NCI-H2171 treated with DMSO at 0.1 percent for 48 hours (cell line): Measurements from ENCODE around the gene ROBO4.

Experiments used
- DNase-seq: peaks from one replicate; lab custom pipeline; 2025; lab: John Stamatoyannopoulos, UW

Gene ROBO4

DNA sequence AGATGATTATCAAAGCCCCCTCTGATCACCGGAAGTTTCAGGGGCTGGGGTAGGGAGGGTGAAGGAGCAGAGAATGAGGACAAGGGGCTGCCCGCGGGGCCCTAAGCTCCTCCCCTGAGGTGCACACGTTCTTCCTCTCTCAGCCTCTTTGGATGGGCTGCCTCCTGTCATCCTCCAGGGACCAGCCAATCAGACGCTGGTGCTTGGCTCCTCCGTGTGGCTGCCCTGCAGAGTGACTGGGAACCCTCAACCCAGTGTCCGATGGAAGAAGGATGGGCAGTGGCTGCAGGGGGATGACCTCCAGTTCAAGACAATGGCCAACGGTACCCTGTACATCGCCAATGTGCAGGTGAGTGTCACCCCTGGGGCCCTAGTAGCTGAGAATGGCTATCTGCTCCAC, 24.9 kb downstream of the ROBO4 start:
- DNase-seq: no peak

DNA sequence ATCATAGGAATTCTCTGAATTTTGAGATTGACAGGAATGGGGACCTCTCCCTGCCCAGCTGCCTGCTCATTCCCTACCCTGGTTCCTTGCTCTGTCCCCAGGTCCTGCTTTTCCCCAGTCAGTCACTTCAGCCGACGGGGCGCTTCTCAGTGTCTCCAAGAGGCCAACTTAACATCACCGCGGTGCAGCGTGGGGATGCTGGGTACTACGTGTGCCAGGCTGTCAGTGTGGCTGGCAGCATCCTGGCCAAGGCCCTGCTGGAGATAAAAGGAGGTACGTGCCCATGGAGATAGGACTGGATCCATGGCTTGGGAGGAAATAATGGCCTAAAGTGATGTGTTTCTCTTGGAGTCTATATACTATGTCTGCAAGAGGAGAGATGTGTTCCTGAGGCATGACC, 25.4 kb downstream of the ROBO4 start:
- no peak for DNase-seq

DNA sequence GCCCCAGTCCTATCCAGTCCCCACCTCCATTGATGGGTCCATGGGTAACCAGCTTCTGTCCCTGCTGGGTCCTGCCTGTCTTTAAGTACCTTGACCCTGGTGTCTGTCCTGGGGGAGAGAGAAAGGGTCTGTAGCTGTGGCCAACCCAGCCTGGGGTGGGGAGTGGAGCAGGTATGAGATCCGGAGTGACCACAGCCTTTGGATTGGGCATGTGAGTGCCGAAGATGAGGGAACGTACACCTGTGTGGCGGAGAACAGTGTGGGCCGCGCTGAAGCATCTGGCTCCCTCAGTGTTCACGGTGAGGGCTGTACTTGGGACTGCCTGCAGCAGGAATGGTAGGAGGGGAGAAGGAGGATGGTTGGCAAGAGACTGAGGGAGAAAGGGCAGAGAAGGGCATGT, 27.2 kb downstream of the ROBO4 start:
- DNase-seq: no peak

DNA sequence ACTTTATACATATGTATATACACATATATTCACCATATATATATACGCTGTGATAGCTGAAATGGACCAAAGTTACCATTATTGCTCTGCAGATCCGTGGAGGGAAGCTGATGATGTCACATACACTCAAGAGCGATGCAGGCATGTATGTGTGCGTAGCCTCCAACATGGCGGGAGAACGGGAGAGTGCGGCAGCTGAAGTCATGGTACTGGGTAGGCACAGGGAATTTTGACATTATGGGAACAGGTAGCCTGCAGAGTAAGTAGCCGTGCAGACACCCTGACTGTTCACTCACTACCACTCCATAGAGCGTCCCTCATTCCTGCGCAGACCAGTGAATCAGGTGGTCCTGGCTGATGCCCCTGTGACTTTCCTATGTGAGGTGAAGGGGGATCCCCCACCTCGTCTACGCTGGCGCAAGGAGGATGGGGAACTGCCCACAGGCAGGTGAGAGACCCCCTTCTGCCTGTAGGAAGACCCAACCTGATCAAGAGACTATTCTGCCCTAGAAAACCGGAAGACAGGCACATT, 27.7 kb downstream of the ROBO4 start:
- DNase-seq: no peak

DNA sequence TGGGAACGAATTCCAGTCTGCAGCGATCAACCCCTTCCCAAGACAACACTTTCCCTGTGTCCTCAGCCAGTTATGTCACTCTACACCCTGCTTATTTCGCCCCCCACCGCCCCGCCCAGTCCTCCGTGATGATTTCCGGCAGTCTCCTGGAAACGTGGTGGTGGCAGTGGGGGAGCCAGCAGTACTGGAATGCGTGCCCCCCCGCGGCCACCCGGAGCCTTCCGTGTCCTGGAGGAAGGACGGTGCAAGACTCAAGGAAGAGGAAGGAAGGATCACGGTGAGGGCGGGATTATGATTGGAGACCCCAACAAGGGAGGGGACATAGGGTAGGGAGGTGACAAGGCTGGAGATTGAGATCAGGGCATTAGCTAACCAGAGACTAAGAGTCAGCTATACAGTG, 28.3 kb downstream of the ROBO4 start:
- no peak for DNase-seq

DNA sequence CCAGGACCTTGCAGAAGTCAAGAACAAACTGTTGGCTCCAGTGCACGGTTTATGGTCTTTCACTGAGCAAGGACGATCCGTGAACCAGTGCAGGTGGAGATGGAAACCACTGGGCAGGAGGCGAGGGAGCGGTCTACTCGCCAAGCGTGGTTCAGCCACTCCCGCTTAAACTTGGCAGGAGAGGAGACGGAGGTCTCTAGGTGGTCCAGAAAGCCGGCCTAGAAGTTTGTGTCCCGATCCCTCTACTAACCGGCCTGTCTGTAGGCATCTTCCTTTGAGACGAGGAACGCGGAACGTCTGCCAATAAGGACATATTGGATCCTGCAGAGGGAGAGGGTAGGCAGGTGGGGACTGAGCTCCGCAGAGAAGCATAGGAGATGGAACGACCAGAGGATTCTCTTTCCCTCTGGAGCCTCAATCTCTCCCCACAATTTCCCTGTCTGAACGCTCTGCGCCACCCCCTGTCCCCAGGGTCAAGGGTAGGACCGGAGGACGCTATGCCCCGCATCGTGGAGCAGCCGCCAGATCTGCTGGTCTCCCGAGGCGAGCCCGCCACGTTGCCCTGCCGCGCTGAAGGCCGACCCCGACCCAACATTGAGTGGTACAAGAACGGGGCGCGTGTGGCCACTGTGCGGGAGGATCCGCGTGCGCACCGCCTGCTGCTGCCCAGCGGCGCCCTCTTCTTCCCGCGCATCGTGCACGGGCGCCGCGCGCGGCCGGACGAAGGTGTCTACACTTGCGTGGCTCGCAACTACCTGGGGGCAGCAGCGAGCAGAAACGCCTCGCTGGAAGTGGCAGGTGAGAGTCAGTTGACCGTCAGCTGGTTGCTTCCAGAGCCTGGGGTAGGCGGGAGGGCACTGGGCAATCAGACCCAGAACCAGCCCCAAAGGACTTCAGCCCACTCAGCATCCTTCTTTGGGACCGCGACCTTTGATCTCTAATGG, 29.1 kb downstream of the ROBO4 start:
- no peak for DNase-seq

DNA sequence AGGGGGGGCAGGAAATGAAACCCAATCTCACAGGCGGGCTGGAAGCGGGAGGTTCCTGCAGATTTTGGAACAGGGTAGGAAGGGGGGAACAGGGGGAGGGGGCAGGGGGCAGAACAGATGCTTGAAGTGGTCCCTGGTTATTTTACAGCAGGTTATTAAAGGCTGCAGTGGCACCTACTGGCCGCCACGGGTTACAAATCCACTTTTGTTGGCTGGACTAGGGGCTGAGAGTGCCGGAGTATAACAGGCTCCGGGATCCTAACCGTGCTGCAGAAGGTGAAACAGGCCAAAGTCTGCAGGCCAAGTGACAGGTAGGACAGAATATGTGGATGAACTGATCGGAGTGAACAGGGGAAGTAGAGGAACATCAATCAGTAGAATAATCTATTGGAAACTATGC, 30.0 kb downstream of the ROBO4 start:
- no peak for DNase-seq

DNA sequence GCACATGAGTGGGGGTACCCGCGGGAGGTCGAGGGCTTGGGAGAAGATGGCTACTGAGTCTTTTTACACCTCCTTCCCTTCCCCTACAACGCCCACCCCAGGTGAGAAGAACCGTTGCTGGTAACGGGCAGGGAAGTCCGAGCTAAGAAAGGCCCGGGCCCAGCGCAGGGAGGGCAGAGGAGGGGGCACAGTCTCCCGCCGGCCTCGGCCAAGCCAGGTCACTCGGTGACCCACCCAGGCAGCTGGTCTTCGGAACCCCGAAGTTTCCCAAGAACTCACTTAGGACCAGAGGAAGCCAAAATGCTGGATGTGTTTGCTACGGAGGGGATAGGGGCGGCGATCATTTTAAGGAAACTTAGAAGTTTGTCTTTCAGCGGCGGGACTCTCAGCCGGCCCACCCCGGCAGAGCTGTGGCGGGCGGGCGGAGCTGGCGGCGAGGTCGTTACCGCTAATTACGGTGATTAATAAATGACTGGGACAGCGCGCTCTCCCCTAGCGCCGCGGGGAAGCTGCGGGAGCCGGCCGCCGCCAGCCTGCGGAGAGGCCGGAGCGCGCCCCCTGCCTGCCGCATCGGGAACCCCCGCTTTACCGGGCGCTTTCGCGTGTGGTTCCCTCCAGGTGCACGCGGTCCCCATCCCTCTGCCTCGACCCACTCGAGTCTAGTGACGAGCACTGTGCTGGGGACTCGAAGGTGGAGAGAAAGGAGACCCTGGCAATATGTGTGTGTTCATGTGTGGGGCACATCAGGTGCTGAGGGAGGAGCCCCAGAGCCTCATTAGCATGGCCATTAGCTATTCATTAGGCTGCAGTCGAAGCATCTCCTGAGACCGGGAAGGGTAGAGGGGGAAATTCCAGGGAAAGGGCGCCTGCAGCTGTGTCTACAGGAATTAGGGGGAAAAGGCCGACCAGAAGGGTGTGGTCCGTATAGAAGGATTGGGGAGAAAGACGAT, 31.5 kb downstream of the ROBO4 start:
- peak; percentile 18 for DNase-seq

DNA sequence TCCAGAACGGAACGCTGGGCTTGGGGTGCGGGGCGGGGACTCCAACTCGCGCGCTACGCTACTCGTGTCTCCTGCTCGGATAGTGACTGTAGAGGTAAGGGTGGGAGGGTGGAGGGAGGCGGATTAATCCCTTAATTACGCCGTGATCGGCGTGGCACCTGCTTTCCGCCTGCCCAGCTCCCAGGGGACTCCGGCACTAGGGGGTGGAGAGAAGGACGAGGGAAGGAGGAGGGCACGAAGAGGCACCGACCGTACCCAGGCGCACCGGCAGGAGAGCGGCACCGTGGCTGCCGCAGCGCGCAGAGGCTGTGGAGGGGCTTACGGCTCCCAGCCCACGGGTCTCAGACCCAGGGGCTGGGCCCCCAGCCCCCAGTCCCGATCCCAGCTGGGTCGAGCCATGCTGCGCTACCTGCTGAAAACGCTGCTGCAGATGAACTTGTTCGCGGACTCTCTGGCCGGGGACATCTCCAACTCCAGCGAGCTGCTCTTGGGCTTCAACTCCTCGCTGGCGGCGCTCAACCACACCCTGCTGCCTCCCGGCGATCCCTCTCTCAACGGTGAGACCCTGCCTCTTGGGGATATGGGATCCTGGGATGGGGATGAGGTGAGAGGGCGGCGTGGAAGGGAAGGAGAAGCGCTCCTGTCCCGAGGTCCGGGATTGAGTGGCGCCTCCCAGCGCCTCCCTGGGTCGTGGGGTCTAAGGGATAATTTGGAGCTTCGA, 32.3 kb downstream of the ROBO4 start, which contains the start of gene ROBO3:
TSS of gene ROBO3 (plus strand) at position 252 of the 721 bp plus-strand sequence. CDS start at position 398, 146 bp downstream.
- DNase-seq: peak; percentile 61

DNA sequence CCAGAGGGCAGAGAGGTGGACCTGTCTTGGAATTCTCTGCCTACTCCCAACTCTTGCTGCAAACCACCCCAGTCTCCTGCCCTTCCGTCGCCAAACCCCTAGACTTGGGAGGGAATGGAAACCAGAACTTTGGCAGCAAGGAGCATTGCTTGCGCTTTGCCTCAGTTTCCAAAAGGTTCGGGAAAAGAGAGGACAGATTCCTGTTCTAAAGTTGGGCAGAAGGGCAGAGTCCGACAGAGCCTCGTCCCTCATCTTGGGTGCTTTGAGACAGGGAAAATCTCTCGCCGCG, 32.8 kb downstream of the ROBO4 start:
- no peak for DNase-seq

DNA sequence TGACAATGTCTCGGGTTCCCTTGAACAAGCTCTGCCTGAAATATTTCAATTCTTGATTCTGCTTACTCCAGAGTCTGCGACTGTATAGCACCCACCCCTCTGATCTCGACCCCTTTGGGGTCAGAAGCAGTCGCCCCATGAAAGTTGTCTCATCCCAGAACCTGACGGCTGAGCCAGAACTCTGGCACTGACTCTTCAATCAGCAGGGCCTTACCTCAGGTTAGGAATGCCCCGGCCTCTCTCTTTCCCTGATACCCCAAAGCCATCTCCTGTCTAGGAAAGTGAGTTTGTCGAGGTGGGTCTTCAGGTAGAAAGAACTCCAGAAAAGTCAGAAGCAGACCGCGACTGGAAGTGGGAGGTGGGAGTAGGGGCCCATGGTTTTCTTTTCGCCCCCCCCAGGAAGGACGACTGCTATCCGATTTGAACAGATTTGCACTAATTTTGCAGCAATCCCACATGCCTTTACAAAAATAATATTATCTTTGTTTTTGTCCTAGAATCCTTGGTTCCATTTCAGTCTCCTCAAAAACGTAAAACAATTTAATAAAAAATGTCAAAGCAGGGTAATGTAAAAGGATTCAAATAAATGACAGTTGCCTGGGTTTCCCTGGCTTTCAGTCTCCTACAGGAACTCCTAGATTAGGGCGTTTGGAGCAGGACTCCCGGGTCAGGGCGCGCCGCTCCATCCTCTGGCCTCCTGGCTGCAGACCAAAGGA, 33.3 kb downstream of the ROBO4 start:
- no peak for DNase-seq

DNA sequence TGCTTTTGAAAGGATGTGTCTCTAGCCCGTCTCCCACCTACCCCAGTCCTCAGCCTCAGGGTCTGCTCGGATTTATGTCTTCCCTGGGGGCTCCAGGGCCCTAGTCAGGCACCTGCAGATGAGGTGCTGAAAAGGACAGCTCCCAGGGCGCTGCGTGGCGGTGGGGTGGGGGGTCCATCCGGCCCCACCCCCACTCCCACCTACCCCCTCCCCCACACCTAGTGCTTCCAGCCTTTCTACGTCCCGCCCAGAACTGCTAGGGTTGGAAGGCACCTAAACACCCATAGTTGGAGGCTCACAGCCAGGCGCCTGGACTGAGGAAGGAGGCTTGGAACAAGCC, 33.9 kb downstream of the ROBO4 start:
- no peak for DNase-seq

DNA sequence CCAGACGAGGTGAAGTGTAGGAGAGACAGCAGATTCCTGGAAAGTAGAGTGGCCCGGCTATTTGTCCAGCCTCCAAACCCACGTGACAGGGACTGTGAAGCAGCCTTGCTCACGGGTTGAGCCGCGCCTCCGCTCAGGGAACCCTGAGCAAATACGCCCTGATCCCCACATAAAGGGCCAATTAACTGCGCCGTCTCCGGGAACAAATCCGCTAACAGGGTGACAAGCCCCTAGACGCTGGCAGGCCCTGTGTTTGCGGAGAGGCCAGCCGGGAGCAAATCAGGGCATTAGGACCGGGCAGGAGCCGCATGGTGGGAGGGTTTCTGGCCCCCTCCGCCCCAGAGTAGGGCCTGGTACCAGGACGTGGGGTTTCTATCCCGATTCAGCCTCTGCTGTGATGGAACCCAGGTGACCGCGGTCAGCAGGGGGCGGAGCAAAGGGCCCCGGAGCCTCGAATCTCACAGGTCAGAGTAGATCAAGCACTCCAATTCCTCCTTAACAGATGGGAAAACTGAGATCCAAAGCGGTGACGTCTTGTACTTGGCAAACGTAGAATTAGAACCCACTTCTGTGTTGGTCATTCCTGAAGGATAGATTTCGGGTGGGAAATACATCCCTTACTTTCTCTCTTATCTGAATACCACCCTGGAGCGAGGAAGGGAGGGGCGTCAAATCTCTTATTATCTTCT, 34.4 kb downstream of the ROBO4 start:
- DNase-seq: no peak

DNA sequence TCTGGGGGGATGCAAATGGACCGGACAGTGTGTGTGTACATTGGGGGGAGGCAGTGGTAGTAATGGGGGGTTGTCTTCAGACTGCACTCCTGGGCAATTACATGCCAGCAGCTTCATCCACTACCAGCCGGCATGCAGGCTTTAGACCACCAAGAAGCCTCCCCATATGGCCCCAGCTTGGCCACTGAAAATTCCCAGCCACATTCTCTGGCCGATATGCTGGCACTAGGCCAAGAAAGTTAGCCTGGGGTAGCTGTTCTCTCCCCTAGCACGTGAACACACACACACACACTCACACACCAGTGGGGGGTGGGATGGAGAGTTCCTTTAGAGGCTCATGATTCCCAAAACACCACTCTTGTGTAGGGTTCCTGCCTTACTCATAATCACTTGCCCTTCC, 36.0 kb downstream of the ROBO4 start:
- DNase-seq: no peak

DNA sequence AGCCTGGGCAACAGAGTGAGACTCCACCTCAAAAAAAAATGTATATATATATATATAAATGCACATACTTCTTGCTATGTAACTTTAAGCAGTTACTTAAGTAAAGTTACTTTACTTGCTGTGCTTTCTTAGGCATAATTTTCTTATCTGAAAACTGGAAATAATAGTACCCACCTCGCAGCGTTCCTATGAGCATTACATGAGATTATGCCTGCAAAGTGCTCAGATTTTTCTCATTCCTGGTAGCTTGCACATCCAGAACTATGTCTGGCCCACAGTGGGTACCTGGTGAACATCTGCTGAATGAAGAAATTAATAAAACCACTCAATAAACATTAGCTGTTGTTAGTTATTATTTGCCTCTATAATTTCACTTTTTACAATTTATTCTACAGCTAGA, 38.5 kb downstream of the ROBO4 start:
- DNase-seq: no peak

DNA sequence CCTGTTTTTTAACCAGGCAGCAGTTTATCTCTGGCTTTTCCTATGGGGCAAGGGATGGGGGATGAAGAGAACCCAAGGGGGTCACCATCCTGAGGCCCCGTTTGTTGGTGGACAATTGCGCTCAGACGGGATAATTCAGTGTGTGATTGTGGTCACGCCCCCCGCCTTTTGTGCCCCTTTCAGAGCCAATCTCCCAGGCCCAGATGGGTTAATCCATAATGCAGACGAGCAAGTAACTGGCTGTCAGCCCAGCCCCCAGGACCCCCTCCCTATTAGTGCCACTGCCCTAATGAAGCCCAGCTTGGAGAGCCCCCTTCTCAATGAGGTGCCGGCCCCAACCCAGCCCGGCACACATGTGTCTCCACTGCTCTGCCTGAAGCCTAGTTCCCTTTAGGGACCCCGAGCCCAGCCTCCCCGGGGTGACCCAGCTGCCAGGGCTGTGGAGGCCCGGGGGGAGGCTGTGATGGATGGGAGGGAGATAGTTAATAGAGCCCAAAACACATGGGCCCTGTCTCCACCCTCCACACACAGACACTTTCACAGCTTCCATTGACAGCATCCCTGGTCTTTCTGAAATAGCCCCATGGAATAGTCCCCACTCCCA, 51.5 kb downstream of the ROBO4 start:
- no peak for DNase-seq

DNA sequence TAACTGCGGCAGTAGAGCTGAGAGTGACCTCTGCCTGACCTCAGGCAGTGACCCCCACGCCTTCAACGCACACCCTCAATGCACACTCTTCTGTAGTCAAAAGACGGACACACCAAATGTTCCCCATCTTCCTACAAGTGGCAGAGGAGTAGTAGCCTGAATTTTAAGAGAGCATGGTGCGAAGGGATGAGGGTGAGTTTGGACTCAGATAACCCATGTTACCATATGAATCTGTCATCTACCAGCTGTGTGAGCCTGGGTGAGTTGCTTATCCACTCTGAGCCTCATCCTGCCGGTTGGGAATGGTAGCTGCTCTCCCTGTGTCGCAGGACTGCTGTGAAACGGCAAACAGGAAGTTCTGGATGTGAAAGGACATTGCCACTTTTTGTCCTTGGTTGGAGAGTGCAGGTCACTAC, 53.0 kb downstream of the ROBO4 start:
- no peak for DNase-seq

DNA sequence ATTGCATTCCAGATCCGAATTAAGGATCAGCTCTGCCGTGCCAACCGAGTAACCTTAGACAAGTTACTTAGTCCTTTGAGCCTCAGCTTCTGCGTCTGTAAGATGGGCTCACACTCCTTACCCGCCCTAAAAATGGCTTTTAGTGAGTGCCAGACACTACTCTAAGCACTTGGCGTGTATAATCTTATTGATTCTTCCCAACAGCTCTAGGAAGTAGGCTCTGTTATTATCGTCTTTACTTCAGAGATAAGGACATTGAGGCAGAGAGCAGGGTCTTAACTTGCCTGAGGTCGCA, 54.1 kb downstream of the ROBO4 start:
- DNase-seq: no peak

DNA sequence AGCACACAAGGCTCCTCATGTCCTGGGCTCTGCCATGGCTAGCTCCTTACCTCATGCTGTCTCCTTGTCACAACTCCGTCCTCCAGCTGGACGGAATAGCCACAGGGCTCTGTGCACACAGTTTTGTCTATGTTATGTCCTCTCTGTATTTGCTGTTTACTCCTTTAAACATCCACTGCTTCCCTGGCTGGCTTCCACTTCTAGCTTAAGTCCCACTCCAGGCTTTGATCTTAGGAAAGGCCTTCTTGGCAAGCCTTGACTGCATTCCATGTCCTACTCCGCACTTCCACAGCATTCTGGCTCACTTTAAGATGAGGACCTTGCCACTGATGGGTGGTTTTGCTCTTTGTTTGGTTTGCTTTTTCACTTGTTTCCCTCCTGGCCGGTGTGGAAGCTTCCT, 55.4 kb downstream of the ROBO4 start:
- DNase-seq: no peak

DNA sequence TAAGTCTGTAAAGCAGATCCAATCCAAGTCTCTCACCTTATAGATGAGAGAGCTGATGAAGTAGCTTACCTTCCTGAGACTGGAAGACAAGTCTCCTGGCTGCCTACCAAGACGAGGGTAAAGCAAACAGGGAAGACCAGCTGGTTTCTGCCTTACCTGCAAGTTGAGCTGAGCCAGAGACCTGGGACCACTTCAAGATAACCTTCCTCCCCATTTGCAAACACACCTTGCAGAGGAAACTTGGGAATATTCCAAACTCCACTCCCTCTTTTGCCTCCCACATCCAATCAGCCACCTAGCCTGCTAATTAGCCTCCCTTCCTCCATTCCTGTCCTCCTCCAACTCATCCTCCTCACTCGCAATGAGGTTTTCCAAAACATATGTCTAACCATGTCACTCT, 55.8 kb downstream of the ROBO4 start:
- DNase-seq: peak; percentile 56

DNA sequence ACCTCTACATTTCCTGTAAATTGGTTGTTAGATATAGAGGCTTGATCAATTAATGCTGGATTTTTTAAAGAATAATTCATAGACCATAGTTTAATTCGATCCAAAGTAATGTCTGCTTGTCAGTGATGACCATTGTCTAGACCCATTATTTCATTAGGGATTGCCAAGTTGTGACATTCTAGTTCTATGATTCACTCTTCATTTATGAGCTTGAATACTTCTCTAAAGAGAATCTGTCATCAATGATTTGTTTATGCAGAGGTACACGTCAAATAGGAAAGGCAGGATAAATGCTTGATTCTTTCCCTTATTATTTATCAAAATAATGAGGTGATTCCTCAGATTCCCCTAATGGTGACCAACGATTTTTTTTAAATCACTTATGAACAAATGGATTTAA, 56.5 kb downstream of the ROBO4 start:
- no peak for DNase-seq
